HG03025 (cell line): ENCODE data around the gene FIBCD1.
"Not testable (repeated sequence)": the region's sequence is repeated elsewhere in the genome, so short reads cannot be mapped to it uniquely, and the experiment has no call there.

Experiments
- ATAC-seq: cut with Tn5 transposase; IDR thresholded peaks from one replicate; pipeline ENCODE4 v1.9.1; 2021; ENCODE audit warnings: mild to moderate bottlenecking, moderate library complexity; ENCODE audit not compliant: unreplicated experiment, low FRiP score

Gene FIBCD1

DNA sequence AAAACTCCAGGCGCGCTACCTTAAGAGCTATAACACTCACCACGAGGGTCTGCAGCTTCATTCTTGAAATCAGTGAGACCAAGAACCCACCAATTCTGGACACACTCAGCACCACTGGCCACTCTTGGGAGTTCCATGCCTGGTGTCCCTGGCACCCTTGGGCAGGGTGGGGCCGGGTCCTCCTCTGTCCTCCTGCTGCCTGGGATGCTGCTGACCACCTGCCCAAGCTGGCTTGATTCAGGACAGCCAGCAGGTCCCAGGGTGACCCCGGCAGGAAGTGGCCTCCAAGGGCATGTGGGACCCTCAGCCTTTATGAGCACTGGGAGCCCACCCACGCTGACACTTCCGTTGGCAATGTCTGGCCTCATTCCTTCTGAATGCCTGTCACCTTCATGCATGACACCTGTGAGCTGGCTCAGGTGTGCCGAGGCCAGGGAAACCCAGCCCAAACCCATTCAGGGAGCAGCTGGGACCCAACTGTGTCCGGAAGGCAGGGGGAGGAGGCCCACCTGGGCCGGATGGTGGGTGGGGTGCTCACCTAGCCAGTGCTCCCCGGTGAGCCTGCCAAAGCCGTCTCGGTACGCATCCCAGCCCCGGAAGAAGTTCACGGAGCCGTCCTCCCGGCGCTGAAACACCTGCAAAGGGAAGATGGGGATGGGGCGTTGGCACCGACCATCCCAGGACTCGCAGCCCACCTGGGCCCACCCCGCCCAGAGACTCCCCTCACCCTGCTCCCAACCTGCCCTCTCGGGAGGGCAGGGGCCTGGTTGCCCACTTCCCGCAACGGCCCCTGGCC is 27.6 kb downstream of the FIBCD1 start:
- no peak for ATAC-seq

DNA sequence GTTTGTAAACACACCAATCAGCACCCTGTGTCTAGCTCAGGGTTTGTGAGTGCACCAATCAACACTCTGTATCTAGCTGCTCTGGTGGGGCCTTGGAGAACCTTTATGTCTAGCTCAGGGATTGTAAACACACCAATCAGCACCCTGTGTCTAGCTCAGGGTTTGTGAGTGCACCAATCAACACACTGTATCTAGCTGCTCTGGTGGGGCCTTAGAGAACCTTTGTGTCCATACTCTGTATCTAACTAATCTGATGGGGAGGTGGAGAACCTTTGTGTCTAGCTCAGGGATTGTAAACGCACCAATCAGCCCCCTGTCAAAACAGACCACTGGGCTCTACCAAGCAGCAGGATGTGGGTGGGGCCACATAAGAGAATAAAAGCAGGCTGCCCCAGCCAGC is 28.4 kb downstream of the FIBCD1 start:
- not testable (repeated sequence) for ATAC-seq

DNA sequence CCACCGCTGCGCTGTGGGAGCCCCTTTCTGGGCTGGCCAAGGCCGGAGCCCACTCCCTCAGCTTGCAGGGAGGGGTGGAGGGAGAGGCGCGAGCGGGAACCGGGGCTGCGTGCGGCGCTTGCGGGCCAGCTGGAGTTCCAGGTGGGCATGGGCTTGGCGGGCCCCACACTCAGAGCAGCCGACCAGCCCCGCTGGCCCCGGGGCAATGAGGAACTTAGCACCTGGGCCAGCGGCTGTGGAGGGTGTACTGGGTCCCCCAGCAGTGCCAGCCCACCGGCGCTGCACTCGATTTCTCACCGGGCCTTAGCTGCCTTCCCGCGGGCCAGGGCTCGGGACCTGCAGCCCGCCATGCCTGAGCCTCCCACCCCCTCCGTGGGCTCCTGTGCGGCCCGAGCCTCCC is 29.0 kb downstream of the FIBCD1 start:
- not testable (repeated sequence) for ATAC-seq

DNA sequence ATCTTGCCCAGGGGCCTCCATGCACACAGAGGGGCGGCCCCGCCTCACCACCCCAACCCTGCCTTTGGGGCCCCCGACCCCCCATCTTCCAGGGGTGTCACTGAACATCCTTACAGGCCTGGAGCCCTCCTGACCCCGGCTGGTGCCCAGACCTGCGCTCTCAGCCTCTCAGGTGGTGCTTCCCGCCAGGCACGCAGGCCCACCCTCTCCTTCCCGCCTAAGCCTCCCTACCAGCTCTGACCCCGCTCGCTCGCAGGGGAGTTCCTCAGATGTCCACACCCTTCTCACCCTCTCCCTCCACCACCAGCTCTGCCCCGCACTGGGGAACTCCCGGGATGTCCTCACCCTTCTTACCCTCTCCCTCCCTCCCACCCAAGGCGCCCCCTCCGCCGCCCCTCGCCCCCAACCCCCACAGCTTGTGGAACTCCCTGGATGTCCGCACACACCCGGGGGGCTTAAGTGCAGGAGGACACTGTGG is 30.1 kb downstream of the FIBCD1 start:
- no peak for ATAC-seq

DNA sequence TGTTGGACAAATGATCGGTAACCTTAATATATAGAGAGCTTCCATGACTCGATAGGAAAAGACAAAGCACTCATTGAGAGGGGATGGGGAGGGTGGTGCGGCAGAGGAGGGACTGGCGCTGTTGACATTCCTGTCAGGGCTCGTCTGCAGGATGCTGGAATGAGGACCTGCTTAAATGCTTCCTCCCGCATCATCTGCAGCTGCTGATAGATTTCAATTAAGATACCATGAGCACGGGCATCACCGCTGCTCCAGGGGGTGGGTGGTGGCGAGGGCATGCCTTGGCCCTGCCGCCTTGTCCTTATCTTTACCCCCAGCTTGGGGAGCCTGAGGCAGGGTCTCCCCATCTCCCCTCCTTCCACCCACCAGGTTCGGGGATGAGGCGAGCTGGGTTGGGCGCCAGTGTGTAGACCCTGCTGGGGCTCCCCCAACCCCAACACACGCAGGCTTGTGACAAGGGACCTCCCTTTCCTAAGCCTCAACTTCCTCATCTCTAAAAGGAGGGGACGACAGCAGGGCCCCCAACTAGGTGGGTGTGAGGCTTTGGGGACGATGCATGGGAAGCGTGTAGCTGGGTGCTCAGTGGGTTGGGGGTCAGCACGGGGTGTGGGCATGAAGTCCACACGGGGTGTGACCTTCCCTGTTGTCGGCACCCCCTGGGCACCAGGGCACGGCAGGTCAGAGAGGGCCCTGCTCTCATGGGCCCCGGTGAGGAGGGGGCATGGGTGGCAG is 30.7 kb downstream of the FIBCD1 start:
- no peak for ATAC-seq

DNA sequence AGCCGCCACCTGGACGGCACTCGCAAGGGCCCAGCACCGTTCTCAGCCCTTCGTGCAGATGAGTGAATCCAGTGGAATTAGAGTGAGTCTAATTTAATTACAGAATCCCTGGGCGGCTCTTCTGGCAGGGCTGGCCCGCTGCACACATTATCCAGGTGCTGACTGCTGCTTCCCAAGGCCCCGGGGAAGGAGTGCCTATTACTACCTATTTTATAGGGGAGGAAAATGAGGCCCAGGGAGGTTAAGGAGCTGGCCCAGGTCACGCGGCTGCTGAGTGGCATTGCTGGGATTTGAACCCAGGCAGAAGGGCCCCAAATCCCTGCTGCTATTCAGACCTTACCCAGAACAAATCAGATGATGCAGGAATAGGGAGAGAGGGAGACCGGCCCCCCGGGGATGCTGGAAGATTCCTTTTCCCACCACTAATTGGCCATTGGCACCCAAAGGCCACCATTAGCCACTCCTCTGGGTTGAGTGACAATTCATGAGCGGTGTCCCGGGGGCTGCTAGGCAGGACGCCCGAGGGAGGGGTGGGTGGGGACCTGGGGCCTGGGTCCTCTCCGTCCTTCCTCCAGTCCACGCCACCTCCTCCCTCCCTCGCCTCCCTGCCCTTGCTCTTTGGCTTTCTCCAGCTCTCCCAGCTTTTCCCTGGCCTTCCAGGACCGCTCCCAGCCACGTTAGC is 32.2 kb downstream of the FIBCD1 start:
- ATAC-seq = no peak

DNA sequence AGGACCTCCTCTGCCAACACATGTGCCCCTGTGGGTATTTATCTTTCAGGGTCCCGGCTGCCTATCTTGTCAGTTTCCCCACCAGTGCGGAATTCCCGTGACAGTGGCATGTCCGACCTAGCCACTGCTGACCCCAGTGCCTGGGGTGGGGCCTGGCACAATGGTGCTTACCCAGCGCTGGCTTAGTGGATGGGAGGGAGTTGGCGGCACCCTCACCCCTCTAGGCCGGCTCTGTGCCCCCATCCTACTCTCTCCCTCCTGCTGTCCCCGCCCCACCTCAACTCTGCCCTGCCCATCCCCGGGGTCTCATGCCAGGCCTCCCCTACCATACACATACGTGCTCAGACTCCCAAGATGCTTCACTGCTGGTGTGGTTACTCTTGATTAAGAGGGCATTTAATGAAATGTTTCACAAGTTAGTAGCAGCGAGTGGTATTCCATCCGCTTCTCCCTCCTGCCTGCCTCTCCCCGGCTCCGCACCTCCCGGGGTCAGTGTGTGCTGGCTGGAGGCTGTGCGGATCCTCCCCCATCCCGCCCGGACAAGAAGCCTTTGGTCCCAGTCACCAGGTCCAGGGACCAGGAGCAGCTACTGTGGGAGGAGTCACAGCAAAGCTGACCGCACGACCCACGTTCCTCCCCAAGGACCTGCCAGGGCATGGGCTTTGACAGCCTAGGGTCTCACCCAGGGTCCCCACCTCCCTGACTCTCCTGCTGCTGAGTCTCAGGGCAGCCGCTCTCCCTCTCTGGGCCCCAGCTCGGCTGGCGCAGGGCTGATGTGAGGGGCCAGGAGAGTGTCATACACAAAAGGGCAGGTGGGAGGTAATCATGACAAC is 32.9 kb downstream of the FIBCD1 start:
- ATAC-seq = no peak

DNA sequence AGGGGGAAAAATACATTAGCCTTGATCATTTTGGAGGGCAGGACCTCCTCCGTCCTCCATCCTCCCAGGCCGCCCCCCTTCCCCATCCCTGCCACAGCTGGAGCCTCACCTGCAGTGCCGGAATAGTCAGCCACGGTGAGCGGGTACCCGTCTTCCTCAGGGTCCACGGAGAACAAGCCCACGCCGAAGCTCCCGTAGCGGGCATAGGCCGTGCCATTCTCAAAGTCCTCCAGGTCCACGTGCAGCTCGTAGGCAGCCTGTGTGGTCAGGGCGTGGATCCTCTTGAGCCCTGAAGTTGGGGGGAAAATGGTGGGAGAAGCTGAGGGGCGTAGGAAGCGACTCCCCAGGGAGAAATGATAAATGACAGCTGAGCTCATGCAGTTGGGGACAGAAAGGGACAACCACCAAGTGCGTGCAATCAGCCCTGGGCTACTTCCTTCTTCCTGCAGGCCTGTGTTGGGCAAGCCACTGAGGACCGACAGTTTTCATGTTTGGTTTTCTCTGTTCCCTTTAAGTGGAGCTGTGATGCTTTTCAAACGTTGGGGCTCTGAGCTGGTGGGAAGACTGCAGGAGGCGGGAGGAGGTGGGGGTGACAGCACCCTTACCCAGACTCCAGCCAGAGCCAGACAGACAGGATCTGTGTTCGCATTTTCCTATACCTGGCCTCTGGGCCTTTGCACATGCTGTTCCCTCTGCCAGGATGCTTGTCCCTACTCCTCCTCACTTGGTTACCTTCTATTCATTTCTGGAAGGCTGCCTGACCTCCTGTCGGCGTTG is 33.7 kb downstream of the FIBCD1 start:
- no peak for ATAC-seq

DNA sequence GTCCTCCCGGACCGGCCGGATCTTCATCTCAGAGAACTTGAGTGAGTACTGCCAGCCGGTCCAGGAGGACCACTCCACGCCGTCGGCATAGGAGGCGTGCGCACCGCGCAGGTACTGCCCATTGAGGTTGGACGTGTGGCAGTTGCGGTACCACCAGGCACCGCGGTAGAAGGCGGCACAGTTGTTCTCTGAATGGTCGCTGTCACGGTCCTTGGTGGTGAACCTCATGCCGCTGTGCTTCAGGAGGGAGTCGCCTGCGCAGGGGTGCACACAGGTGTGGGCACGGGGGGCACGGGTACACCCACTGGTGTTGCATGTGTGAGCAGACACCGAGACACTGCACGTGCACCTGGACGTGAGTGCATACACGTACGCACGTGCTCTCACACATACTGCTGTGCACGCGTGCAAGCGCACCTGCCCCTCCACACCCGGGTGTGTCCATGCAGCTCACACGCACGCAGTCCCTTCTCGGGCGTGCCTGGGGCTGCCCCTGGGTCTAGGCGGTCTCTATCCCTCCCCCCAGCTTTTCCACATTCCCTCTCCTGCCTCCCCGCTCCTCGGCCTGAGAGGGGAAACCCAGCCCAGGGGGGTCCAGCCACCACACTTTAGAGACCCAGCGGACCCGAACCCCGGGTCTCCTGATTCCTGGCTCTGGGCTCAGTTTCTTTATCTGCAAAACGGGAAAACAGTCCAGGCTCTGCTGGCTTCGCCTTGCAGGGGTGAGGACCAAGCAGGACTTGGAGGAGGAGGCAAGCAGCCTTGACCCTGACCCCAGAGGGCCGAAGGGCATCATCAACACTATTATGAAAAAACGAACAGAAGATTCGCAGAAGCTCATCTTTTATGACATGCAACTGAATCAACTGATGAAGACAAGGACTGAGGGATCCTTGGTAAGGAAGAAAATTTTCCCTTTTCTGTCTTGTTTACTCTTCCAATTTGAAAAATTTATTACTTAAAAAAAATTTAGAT is 34.7 kb downstream of the FIBCD1 start:
- ATAC-seq = no peak

DNA sequence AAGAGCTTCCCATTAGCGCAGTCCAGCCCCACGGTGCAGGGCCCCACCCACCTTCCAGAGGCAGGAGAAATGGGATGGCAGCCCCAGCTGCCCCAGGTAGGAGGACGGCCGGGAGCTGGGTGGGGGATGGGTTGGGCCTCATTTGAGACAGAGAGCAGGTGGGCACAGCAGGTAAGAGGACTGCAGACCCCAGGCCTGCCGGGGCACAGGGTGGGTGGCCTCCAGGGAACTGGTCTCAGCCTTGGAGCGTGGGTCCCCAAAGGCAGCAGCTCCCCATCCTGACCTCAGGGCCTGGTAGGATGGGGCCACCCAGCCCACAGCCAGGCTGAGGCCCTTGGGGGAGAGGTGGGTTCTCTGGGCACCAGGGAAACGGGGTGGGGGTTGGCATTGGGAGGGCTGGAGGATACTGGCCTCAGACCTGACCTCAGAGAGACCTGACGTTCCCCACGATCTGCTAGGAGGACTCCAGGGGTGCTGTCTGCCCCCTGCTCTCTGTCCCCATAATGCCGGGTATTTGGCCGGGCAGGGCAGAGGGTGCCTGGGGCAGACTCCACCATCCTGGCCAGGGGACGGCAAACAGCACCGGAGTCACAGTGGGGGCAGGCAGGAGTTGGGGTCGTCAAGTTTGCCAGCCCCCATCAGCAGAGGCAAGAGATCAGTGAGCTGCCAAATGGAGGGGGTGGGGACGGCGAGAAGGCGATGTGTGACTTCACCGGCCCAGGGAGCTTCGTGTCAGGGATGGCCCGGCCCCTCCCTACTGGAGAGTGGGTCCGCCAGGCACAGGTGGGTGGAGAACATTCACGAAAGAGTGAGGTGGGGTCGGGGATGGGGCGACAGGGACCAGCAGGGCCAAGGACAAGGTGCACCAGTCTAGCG is 35.6 kb downstream of the FIBCD1 start:
- no peak for ATAC-seq

DNA sequence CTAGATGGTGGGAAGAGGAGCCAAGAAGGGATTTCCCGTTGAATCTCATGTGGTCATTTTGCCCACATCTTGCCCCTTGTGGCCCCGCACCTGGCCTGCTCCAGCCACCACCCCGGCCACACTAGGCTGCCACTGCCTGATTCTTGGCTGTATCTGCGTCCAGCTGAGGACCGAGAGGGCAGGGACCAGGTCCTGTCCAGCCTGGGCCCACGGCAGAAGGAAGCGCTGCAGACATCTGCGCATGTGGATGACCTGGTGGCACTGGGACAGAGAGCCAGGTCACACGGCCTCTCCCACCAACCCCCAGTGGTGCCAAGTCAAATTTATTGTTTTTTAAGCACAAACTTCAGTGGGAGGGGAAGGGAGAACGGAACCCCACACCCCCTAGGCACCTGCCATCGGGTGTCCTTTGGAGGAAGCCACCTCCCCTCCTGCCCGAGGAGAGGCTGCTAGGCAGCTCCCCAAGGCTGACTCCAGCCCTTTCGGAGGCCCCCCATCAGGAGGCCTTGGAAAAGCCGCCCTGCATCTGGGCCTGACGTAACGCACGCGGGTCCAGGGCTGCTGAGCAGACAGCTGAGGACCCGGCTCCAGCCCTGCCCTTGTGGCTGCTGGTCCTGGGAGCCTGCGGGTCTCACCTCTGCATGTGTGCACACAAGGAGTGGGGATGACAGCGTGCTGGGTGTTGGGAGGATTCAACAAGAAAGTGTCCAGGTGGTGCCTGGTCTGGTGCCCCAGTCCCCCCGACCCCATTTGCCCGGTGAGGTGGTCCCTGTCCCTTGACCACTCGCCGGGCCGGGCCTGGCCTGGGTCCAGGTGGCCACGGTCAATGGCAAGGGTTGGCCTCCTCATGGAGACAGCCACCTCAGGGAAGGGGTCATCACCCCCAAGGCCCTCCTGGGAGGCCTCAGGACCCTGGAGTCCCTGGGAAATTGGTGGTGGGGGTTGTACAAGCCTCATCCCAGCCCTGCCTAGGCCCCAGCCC is 36.6 kb downstream of the FIBCD1 start:
- ATAC-seq = no peak

DNA sequence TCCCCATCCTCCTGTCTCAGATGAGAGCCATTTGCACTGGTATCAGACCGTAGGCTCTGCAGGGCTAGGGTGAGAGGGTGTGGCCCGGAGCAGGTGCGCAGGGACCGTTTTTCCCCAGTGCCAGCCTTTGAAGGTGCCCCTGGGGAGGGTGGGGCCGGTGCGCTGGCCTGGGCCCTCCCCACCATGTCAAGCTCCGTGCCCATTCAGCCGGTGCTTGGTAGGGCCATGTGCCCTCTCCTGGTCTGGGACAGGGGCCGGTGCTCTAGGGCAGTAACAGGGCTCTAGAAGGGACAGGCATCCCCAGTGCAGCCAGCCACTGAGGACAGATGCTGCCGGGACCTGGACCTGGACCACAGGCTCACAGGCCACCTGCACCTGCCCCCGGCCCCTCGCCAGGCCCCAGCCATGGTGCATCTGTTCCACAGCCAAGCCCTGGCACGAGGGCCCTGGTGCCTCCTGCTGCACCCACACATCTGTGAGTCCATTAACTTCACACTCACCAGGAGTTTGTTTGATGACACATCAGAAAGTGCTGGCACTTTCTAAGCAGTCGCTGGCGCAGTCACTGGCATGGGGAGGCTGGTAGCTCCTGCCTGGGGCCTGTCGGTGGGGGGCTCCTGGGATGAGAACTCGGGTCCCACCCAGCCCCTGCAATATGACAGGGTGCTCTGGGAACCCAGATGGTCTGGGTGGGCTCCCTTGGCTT is 37.4 kb downstream of the FIBCD1 start:
- ATAC-seq = no peak

DNA sequence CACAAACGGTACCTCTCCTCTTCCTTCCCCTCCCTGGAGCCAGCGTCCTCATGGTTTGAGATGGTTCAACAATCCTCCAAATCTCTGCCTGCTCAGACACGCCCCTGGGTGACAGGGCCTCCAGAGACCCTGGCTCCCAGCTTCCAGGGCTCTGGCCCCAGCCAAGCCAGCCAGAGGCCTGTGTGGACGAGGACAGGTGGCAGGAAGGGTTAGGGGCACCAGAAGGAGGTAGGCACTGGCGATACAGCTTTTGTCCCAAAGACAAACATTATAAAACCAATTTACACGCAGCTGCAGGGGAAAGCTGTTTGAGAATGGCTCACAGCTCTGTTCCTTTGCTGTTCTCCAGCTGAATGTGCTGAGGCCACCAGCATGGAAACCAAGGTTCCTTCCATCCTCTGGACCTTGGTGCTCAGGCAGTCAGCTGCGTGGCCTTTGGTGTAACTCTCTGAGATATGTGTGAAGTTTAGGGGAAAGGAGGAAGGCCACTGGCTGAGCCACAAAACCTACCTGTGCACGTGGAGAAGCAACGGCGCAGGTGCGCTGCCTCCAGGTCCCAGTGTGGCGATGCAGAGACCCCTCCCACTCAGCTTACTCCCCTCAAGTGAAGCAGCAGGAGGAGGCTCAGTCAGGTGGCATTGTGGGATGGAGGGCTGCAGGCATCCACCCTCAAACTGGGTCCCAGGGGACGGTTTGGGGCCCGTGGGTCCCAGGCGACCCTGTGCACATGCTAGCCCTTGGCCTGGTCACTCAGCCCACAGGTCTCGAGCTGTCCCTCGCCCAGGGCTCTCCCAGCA is 38.1 kb downstream of the FIBCD1 start:
- ATAC-seq = no peak

DNA sequence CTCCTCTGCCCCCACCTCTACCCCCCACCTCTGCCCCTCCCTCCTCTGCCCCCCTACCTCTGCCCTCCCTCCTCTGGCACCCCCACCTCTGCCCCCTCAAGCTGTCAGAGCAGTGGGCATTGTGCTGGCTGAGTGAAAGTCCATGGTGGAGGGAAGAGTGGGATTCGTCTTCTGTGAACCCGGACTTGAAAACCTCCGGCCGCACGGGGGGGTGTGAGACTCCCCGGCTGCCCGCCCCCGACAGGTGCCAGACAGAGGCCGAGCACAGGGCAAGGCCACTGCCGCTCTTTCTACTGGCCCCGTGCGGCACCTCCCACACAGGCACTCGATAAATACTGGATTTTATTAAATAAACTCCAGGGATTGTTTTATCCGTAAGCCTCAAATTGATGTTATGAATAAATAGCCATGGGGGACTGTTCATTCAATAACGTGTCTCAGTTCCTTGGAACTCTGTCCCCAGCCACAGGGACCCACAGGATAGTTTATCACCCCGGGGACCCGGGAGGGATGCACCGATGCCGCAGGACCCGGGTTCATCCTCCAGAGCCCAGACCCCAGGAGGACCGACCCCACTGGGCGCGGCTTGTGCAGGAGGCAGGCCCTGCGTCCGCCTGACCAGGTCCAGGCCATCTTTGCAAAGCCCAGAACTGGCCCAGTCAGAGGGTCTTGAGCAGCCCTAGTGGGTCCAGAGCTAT is 39.8 kb downstream of the FIBCD1 start:
- no peak for ATAC-seq

DNA sequence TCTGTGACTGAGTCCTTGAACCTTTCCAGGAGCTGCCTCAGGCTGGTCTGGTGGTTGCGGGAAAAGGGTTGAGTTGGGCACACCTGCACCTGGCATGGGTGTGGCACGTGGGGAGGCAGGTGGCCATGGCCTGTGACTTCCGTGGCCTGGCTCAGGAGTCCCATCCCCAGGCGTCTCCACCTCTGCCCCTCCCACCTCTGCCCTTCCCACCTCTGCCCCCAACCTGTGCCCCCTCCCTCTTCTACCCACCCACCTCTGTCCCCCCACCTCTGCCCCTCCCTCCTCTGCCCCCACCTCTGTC is 40.5 kb downstream of the FIBCD1 start:
- no peak for ATAC-seq
